ENCODE measurements around the gene ARMC9. TPM values are rescaled to one million over a fixed set of nuclear protein-coding genes. Genes with fewer than 3 reads are reported as not detected.

The ARMC9 gene
- total and polyA plus RNA-seq, 7 donors, result 1.4 to 18.4 (median 2.2) TPM

- H3K27me3 ChIP-seq (ENCODE audit: insufficient read depth in 3 of 3, low read length in 2 of 3), result no peaks in the 10 kb centered on the region
- no peak for TF ChIP-seq CTCF (IDR thresholded peaks at IDR 0.05)
- DNase-seq (no peak), ATAC-seq (no peak)
- no peaks in the 10 kb centered on the region for H3K9me3 ChIP-seq
- H3K36me3 ChIP-seq (ENCODE audit: insufficient read depth in 1 of 2, low read depth in 1 of 2), result no peaks in the 10 kb centered on the region
- WGBS, 3 donors, result 84 to 90% (median 87%) methylated on average over 6 of the region's 6 CpGs
- no peak overlapping the region for H3K27ac ChIP-seq
- no peak overlapping the region for H3K4me3 ChIP-seq
- intact Hi-C loops (cut with DNase I), result no loop called here
- H3K4me1 ChIP-seq, result no peaks in the 10 kb centered on the region
These were observed 109.8 kb downstream of the ARMC9 start for GRCh38 chr2:231308219-231308618.

GRCh38 chr2:231308631-231309428 lies 110.4 kb downstream of the ARMC9 start:
- Histone ChIP-seq H3K9me3 (no peaks in the 10 kb centered on the region), H3K36me3 (ENCODE audit: insufficient read depth in 1 of 2, low read depth in 1 of 2) (no peaks in the 10 kb centered on the region), H3K27me3 (ENCODE audit: insufficient read depth in 3 of 3, low read length in 2 of 3) (no peaks in the 10 kb centered on the region), H3K4me3 (no peak overlapping the region), H3K27ac (no peak overlapping the region), H3K4me1 (no peaks in the 10 kb centered on the region)
- no peak for TF ChIP-seq CTCF (IDR thresholded peaks at IDR 0.05)
- DNase-seq (no peak), ATAC-seq (no peak)
- WGBS, 3 donors, result 87 to 88% (median 88%) methylated on average over 16 of the region's 16 CpGs
- intact Hi-C loops (cut with DNase I), result no loop called here

GRCh38 chr2:231312066-231312465 lies 113.6 kb downstream of the ARMC9 start:
- no peaks in the 10 kb centered on the region for H3K36me3 ChIP-seq (ENCODE audit: insufficient read depth in 1 of 2, low read depth in 1 of 2)
- no peak for TF ChIP-seq CTCF (IDR thresholded peaks at IDR 0.05)
- H3K27me3 ChIP-seq (ENCODE audit: insufficient read depth in 3 of 3, low read length in 2 of 3), result no peaks in the 10 kb centered on the region
- ATAC-seq (no peak), DNase-seq (no peak)
- H3K9me3 ChIP-seq, result no peaks in the 10 kb centered on the region
- intact Hi-C loops (cut with DNase I), result no loop called here
- H3K4me3 ChIP-seq, result no peak overlapping the region
- no peaks in the 10 kb centered on the region for H3K4me1 ChIP-seq
- 84 to 93% (median 86%) methylated on average over 5 of the region's 5 CpGs for WGBS, 3 donors
- H3K27ac ChIP-seq, result no peak overlapping the region

- intact Hi-C loops (cut with DNase I), result no loop called here
- Histone ChIP-seq H3K36me3 (ENCODE audit: insufficient read depth in 1 of 2, low read depth in 1 of 2) (no peaks in the 10 kb centered on the region), H3K4me1 (no peaks in the 10 kb centered on the region), H3K27me3 (ENCODE audit: insufficient read depth in 3 of 3, low read length in 2 of 3) (no peaks in the 10 kb centered on the region), H3K9me3 (no peaks in the 10 kb centered on the region), H3K4me3 (no peak overlapping the region), H3K27ac (no peak overlapping the region)
- WGBS, 3 donors, result 91 to 99% (median 96%) methylated on average over 3 of the region's 3 CpGs
- TF ChIP-seq CTCF (IDR thresholded peaks at IDR 0.05), result no peak
- ATAC-seq, result no peak
- no peak for DNase-seq
These were observed 117.5 kb downstream of the ARMC9 start for GRCh38 chr2:231315896-231316295.

GRCh38 chr2:231317579-231317978 lies 119.1 kb downstream of the ARMC9 start:
- no peak overlapping the region for H3K27ac ChIP-seq
- intact Hi-C loops (cut with DNase I), result no loop called here
- WGBS, 3 donors, result 91 to 96% (median 95%) methylated on average over 2 of the region's 2 CpGs

More at GRCh38 chr2:231317579-231317978, 119.1 kb downstream of the ARMC9 start:
- Histone ChIP-seq H3K9me3 (no peaks in the 10 kb centered on the region), H3K36me3 (ENCODE audit: insufficient read depth in 1 of 2, low read depth in 1 of 2) (no peaks in the 10 kb centered on the region), H3K4me3 (no peak overlapping the region), H3K27me3 (ENCODE audit: insufficient read depth in 3 of 3, low read length in 2 of 3) (no peaks in the 10 kb centered on the region), H3K4me1 (no peaks in the 10 kb centered on the region)
- no peak for DNase-seq
- ATAC-seq, result no peak
- TF ChIP-seq CTCF (IDR thresholded peaks at IDR 0.05), result no peak

All from psoas muscle (tissue), 8 donors.